Stimulated activated CD8-positive, alpha-beta memory T cell treated with anti-CD3 and anti-CD28 coated beads, Interleukin-15, amount 100 ng/mL, for 1 hour (primary cell): ENCODE results near the gene ZYX.

Source experiments
- DNase-seq: peaks from one replicate; pipeline ENCODE4 v3.0.0-alpha.2; 2020; ENCODE audit warnings: low read depth

ZYX gene, protein sequence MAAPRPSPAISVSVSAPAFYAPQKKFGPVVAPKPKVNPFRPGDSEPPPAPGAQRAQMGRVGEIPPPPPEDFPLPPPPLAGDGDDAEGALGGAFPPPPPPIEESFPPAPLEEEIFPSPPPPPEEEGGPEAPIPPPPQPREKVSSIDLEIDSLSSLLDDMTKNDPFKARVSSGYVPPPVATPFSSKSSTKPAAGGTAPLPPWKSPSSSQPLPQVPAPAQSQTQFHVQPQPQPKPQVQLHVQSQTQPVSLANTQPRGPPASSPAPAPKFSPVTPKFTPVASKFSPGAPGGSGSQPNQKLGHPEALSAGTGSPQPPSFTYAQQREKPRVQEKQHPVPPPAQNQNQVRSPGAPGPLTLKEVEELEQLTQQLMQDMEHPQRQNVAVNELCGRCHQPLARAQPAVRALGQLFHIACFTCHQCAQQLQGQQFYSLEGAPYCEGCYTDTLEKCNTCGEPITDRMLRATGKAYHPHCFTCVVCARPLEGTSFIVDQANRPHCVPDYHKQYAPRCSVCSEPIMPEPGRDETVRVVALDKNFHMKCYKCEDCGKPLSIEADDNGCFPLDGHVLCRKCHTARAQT

GRCh38 chr7:143380646-143381426 is at the start of gene ZYX:
ZYX (plus strand) TSS chr7:143381345; CDS start chr7:143381572, 227 bp downstream.
- peak; percentile 75 for DNase-seq

GRCh38 chr7:143334244-143334643 is 46.9 kb upstream of the ZYX start:
- DNase-seq, result no peak

DNA sequence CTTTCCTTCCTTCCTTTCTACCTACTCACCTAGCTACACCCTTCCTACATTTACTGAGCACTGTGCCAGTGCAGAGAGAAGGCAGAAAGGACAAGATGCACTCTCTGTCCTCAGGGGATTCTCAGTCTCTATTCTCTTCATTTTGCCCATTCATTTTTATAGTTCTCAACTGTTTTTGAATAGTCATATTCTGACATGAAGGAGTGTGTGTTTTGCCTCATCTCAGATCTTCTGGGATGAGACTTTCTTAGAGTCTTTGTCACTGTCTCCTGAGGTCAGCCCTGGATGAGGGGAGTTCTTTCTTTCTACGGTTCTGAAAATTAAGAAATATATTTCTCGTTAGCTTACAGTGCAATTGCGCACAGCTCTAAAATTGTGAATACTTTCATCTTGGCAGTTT is 43.9 kb upstream of the ZYX start:
- DNase-seq, result no peak

- no peak for DNase-seq
These were observed 39.3 kb upstream of the ZYX start for GRCh38 chr7:143341842-143342241.

- no peak for DNase-seq
These were observed 37.5 kb upstream of the ZYX start for GRCh38 chr7:143343596-143343995.

GRCh38 chr7:143345428-143345900 is 35.7 kb upstream of the ZYX start:
- no peak for DNase-seq

DNA sequence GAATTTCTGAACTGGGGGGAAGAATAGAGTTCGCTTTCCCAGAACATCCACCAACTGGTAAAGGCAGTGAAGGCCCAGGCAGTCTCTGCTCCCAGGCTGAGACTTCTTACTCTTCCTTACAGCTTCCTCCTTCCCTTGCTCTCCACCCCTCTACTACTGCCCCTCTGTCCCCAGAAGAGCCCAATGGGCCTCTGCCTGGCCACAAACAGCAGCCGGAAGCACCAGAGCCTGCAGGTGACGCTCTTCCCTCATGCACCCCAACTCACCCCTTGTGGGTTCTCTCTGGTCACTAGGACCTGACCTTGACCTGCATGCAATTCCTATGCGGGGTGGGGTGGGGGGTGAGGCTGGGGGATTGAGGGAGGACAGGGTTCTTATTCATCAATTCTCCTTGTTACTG is 35.1 kb upstream of the ZYX start:
- DNase-seq, result no peak

DNA sequence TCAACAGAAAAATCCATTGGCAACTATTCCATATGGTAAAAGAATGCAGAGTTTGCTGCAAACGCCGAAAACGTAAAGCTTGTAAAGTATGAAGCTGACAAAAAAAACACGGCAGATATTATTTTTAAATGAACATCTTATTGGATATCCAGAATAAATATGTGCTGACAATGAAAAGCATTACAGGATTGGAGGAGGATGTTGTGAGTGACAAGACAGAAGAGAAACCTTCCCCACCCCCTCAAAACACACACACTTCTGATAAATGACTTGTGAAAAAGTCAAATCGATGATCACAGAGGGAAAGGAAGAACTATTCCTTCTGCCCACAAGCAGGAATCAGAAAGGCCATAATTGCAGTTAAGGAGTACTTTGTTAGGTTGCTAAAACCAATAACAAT is 33.2 kb upstream of the ZYX start:
- DNase-seq, result no peak

- no peak for DNase-seq
These were observed 30.1 kb upstream of the ZYX start for GRCh38 chr7:143351060-143351459.

- DNase-seq, result no peak
These were observed 29.6 kb upstream of the ZYX start for GRCh38 chr7:143351574-143351973.

DNA sequence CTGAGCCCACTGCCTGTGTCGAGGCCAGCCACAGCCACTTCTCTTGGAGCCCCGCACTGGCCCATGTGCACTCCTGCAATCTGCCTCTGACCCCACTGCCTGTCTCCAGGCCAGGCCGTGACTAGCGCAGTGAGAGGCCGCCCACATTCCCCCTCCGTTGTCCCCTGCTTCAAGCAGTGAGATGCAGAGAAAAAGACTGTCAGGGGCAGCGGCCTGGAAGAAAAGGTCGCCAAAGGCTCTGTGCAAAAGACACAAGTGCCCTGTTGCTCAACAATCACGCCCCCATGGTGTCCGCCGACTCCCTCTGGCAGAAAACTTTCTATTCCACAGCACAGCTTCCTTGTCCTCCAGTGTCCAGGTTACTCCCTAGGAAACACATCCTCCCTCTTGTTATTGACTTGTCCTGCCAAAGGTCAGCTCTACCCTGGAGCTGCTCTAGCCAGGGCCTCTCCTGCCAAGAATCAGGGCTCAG is 28.6 kb upstream of the ZYX start:
- DNase-seq, result no peak

DNA sequence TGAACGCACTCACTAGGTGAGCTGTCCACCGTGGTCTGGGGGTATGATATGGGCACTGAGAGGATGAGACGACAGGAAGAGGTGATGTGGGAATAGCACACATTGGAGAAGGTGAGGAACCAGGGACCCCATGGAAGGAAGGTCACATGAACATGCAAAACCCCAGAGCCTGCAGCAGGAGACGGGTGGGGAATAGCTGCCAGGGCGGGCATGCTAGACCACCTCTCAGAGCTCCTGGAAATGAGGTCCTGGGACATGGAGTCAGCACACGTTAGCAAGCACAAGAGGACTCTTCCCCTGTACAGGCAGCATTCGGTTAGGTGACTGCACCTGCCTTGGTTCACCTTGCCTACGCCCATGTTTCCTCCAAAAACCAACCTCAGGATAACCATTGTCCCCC is 26.8 kb upstream of the ZYX start:
- no peak for DNase-seq

DNA sequence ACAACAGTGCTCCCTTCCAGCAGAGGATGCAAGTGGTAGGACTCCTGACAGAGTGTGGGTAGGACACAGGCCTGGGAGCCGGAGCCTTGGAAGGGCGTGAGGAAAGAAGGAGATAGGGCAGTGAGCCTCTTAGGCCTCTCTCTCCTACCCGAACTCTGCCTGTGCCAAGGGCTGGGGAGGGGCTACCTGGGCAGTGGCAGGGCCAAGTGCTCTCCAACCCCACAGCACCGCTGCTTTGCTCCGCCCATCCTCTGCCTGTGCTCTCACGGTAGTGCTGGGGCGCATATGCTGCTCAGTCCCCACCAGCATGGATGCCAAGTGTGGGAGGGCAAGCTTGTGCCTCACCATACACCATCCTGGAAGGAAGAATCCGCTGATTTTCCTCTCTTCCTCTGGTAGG is 26.2 kb upstream of the ZYX start:
- DNase-seq, result no peak

- no peak for DNase-seq
These were observed 25.4 kb upstream of the ZYX start for GRCh38 chr7:143355450-143356385.

GRCh38 chr7:143356414-143357050 is 24.6 kb upstream of the ZYX start:
- DNase-seq, result no peak

DNA sequence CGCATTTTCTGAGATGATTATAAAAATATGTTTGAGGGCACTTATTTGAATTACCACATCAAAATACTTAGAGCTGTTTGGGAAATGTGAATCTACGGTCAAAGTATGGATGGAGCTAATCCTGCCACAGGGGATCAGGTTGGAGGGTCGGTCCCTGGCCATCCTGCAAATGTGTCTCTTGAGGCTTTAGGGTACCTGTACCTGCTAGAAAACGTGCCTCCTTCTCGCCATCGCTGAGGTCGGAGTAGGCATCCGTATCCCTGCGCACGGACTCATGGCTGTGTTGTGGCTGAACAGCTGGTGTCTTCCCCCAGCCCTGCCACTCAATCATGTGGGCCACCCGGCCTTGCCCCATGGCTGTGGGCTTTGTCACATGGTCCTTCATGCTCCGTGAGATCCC is 22.5 kb upstream of the ZYX start:
- DNase-seq, result no peak

GRCh38 chr7:143359771-143360353 is 21.3 kb upstream of the ZYX start:
- no peak for DNase-seq

DNA sequence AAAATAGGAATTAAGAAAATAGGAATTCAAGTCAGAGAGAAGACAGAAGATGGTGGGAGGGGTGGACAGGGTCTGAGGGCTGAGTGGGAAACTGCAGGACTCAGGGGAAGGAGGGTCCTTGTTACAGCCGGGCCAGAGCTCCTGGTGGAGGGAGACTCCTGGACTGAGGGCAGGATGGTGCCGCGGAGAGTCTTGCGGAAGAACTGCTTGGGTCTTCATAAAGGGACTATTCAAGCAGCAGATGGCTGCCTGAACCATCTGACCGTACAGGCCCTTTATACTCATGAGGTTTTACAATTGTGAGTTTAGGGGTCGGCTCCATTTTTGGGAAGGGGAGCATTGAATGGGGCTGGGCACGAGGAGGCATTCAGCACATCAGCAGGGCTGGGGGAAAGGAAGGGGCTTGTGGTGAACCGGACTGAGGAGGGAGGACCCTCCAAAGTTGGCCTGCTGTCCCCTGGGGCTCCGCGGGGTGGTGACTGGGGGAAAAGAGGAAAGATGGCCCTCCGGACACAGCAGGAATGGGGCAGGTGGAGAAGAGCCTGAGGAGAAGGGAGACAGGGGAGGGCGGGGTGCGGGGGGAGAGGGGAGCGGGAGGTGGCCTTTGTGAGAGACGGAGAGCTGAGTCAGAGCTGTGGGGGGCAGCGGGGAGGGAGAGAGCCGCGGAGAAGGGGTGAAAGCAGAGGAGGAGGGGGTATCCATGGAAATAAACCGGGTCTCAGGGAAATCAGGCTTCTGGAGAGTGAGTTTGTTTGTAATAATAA is 20.2 kb upstream of the ZYX start:
- no peak for DNase-seq

- no peak for DNase-seq
These were observed 19.5 kb upstream of the ZYX start for GRCh38 chr7:143361552-143362130.
